ENCODE measurements around the gene OLFML1. TPM values are rescaled to one million over a fixed set of nuclear protein-coding genes. Genes with fewer than 3 reads are reported as not detected.

OLFML1 gene
- total RNA-seq, 2 experiments from 2014 or later = not detected

GRCh38 chr11:7525424-7525823 lies 40.1 kb downstream of the OLFML1 start:
- Histone ChIP-seq H4K20me1 (ENCODE audit: insufficient read depth, low read length) (peaks cover 40% of the 10 kb centered on the region; the same call in 1 of the 2 replicates), H3K9me2 (ENCODE audit: insufficient read depth, low read length) (no peaks in the 10 kb centered on the region), H3K27ac (ENCODE audit: low read depth, low read length, poor library complexity, severe bottlenecking) (no peak overlapping the region), H3K4me1 (ENCODE audit: insufficient read depth, low read length, poor library complexity, severe bottlenecking) (peaks cover 84% of the 10 kb centered on the region), H3K9me3 (ENCODE audit: low read length) (no peaks in the 10 kb centered on the region), H3K4me2 (ENCODE audit: low read length) (no peak overlapping the region), H2AFZ (ENCODE audit: low read length) (no peak overlapping the region), H3K36me3 (ENCODE audit: insufficient read depth, low read length) (peaks cover 72% of the 10 kb centered on the region), H3K4me3 (ENCODE audit: low read depth, low read length, poor library complexity, severe bottlenecking) (no peak overlapping the region), H3K79me2 (ENCODE audit: insufficient read depth, low read depth, low read length) (peaks cover 99% of the 10 kb centered on the region)
- ChIA-PET CTCF (ENCODE audit: unreplicated experiment) (no interaction called here), POLR2A (interaction anchor here (2.0 to 2.6 kb wide), 2 partner anchors 8 to 10 kb away, joined by 10 to 14 read pairs; no protein-coding TSS in a partner anchor)
- intact Hi-C loops (cut with micrococcal nuclease; ENCODE audit: unreplicated experiment) = no loop called here
- no peak for DNase-seq (ENCODE audit: low spot score)
- BruUV-seq (replicated peaks) = no TSS peak
- TF ChIP-seq EZH2phosphoT487 (IDR thresholded peaks at IDR 0.05; ENCODE audit: borderline replicate concordance, low read depth, low read length) = no peak
- TF ChIP-seq CTCF (conservative IDR thresholded peaks at IDR 0.05; ENCODE audit: low read length) = no peak

GRCh38 chr11:7527029-7527428 lies 41.7 kb downstream of the OLFML1 start:
- Histone ChIP-seq H3K79me2 (ENCODE audit: insufficient read depth, low read depth, low read length) (peaks cover 100% of the 10 kb centered on the region), H3K4me2 (ENCODE audit: low read length) (0 out of 2 replicates have a peak overlapping the region, but pooled peaks have one; percentile 4), H3K27ac (ENCODE audit: low read depth, low read length, poor library complexity, severe bottlenecking) (no peak overlapping the region), H3K4me3 (ENCODE audit: low read depth, low read length, poor library complexity, severe bottlenecking) (no peak overlapping the region), H4K20me1 (ENCODE audit: insufficient read depth, low read length) (peaks cover 47% of the 10 kb centered on the region; the same call in 1 of the 2 replicates), H3K9me3 (ENCODE audit: low read length) (no peaks in the 10 kb centered on the region), H2AFZ (ENCODE audit: low read length) (no peak overlapping the region), H3K4me1 (ENCODE audit: insufficient read depth, low read length, poor library complexity, severe bottlenecking) (peaks cover 77% of the 10 kb centered on the region), H3K9me2 (ENCODE audit: insufficient read depth, low read length) (no peaks in the 10 kb centered on the region), H3K36me3 (ENCODE audit: insufficient read depth, low read length) (peaks cover 86% of the 10 kb centered on the region)
- no TSS peak for BruUV-seq (replicated peaks)
- CTCF ChIA-PET (ENCODE audit: unreplicated experiment) = no interaction called here
- no peak for DNase-seq (ENCODE audit: low spot score)
- POLR2A ChIA-PET = interaction anchor here (0.6 kb wide), 1 partner anchor 906 kb away, joined by 3 read pairs; no protein-coding TSS in a partner anchor
- intact Hi-C loops (cut with micrococcal nuclease; ENCODE audit: unreplicated experiment) = no loop called here
- TF ChIP-seq CTCF (conservative IDR thresholded peaks at IDR 0.05; ENCODE audit: low read length) (no peak), EZH2phosphoT487 (IDR thresholded peaks at IDR 0.05; ENCODE audit: borderline replicate concordance, low read depth, low read length) (no peak)

GRCh38 chr11:7528514-7529049 lies 43.3 kb downstream of the OLFML1 start:
- no peaks in the 10 kb centered on the region for H3K9me2 ChIP-seq (ENCODE audit: insufficient read depth, low read length)
- H3K27ac ChIP-seq (ENCODE audit: low read depth, low read length, poor library complexity, severe bottlenecking) = no peak overlapping the region
- H3K9me3 ChIP-seq (ENCODE audit: low read length) = no peaks in the 10 kb centered on the region
- intact Hi-C loops (cut with micrococcal nuclease; ENCODE audit: unreplicated experiment) = no loop called here
- no peak overlapping the region for H2AFZ ChIP-seq (ENCODE audit: low read length)
- H4K20me1 ChIP-seq (ENCODE audit: insufficient read depth, low read length) = peaks cover 40% of the 10 kb centered on the region; the same call in 1 of the 2 replicates
- 0 out of 2 replicates have a peak overlapping the region, but pooled peaks have one; percentile 2 for H3K4me2 ChIP-seq (ENCODE audit: low read length)
- H3K4me1 ChIP-seq (ENCODE audit: insufficient read depth, low read length, poor library complexity, severe bottlenecking) = peaks cover 77% of the 10 kb centered on the region
- H3K79me2 ChIP-seq (ENCODE audit: insufficient read depth, low read depth, low read length) = peaks cover 100% of the 10 kb centered on the region
- ChIA-PET CTCF (ENCODE audit: unreplicated experiment) (no interaction called here), POLR2A (interaction anchor here (1.6 kb wide), 1 partner anchor 8 kb away, joined by 3 read pairs; no protein-coding TSS in a partner anchor)
- TF ChIP-seq EZH2phosphoT487 (IDR thresholded peaks at IDR 0.05; ENCODE audit: borderline replicate concordance, low read depth, low read length) (no peak), CTCF (conservative IDR thresholded peaks at IDR 0.05; ENCODE audit: low read length) (no peak)
- DNase-seq (ENCODE audit: low spot score) = no peak
- no peak overlapping the region for H3K4me3 ChIP-seq (ENCODE audit: low read depth, low read length, poor library complexity, severe bottlenecking)
- BruUV-seq (replicated peaks) = no TSS peak
- peaks cover 85% of the 10 kb centered on the region for H3K36me3 ChIP-seq (ENCODE audit: insufficient read depth, low read length)
